GM19468 (cell line): Measurements from ENCODE around the gene CNIH3.
A peak's percentile ranks its signal among the peaks of the same experiment; 100 is the strongest.

ENCODE experiments used
- ATAC-seq: cut with Tn5 transposase; IDR thresholded peaks from one replicate; pipeline ENCODE4 v1.9.1; 2021; ENCODE audit warnings: mild to moderate bottlenecking, moderate library complexity, moderate number of reproducible peaks; ENCODE audit not compliant: unreplicated experiment; ENCODE audit errors: extremely low read depth

The CNIH3 gene

DNA sequence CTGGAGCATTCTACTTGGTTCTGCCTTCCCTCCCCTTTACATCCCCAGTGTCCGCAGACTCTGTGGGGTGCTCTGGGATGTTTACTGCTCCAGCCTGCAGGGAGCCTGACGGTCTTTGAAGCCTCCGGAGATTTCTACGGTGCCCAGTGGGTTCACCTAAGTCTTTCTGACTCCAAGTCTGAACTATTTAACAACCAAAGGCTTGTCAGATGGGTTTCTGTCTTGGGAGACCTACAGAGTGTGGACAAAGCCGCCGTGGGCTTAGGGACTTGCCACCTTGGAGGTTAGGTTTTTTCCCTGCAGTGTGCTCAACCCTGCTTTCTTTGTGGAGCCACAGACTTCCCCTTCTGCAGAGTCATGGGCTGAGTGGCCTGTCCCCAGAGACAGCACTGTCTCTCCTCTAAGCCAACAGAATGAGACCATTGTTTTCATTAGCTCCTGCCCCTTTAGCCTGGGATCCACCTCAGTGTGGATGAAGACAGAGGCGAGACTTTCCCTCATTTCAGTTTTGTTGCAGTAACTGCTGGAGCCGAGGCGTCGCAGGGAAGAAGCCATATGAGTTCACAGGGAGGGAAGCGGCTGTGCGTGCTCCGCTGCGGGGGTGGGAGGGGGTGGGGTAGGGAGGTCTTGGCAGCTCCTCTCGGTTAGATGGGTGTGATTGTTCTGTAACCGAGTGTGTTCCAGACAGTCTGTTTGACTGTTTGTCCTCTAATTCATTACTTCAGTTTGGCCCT lies 120.7 kb downstream of the CNIH3 start:
- ATAC-seq = peak; percentile 34

DNA sequence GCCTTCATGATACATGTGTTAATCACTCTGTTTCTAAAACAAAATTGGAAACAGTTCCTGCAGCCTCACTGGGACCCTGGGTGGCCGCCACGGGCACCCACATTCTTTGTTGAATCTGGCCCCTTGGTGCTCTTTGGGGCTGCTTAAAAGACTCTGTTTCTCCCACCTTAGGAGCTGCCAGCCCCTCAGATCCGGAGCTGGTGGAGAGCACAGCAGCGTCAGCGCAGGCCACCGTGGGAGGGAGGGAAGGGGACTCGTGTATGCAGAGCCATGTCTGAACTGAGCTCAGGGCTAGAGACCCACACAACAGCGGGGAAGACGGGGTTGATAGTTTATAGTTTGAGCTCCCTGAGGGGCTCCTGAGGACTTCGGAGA lies 121.2 kb downstream of the CNIH3 start:
- no peak for ATAC-seq

DNA sequence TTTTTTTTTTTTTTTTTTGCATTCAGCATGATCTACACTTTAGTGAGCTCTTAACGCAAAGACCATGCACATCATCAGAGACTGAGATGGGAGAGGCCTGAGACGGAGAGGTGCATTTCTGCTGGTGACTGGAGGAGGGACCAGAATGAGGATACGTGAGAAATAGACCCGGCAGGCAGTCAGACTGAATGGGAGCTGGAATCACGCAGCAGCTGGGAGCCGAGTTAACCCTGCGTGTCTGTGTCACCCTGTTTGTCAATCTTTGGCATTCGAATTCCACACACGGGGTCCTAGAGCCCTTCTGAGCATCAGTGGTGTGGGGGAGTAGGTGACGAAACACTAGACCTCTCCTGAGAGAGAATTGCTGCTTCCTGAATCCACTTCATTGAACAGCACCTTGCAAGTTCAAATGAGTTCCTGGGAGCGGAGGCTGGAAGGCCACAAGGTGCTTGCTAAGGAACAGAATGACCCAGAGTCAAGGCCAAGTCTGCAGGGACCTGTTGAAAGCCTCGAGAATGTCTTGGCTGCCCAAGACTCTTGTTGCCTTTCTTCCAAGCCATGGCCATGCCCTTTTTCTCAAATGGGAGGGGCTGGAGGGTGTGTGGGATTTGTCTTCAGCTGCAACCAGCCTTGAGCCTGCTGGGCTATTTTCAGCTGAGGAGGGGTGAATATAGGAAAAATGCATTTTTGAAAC lies 123.3 kb downstream of the CNIH3 start:
- ATAC-seq = no peak

DNA sequence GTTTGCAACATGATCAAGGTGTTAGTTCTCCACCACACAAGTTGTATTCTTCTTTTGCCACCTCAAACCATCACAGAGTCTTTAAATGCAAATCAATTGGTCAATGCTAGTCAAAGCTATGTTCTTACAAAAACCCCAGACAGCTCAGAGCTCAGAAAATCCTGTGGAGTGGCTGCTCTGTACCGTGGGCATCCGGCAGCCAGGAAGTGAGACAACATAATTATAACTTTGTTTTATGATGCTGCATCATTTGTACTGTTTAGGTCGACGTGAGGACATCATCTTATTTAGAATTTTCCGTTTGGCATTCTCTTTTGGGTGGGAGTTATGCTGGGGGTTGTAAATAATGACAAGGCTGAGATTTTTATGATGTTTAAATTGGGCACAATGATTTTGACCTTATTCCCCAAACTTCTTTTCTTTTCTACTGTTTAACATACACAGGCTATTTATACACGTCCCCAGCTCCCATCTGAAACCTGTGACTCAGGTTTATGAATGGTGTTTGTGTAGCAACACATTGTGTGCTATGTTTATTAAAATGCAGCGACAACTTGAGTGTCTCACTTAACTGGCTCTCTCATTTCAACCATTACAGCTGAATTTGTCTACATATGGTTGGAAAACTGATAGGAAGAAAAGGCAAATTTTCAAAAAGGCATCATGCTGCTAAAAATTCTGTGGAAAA lies 124.0 kb downstream of the CNIH3 start:
- peak; percentile 76 for ATAC-seq

DNA sequence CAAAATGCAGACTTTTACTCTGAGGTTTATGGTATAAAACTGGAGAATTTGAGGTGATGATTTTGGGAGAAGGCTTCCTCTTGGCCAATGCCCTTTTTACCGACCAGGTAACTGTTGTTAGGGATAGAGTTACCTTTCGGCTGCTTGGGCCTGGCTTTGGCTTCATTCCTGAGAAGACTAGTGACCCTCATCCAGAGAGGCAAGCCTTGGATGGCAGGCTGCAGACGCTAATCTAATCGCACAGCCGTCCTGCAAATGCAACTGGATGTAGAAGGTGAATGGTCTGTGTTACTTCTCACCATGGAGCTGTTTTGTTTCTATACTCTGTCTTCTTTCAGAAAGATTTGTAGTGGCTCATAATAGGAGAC lies 124.6 kb downstream of the CNIH3 start:
- ATAC-seq = no peak

DNA sequence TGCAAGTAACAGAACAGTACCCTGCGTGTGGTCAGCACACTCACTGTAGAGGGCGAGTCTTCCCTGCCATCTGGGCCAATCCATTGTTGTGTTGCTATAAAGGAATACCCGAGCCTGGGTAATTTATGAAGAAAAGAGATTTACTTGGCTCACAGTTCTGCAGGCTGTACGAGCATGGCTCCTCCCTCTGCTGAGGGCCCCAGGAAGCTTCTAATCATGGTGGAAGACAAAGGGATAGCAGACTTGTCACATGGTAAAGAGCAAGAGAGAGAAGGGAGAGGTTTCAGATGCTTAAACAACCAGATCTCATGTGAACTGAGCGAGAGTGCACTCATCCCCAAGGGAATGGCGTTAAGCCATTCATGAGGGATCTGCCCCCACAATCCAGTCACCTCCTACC lies 126.2 kb downstream of the CNIH3 start:
- ATAC-seq = no peak

DNA sequence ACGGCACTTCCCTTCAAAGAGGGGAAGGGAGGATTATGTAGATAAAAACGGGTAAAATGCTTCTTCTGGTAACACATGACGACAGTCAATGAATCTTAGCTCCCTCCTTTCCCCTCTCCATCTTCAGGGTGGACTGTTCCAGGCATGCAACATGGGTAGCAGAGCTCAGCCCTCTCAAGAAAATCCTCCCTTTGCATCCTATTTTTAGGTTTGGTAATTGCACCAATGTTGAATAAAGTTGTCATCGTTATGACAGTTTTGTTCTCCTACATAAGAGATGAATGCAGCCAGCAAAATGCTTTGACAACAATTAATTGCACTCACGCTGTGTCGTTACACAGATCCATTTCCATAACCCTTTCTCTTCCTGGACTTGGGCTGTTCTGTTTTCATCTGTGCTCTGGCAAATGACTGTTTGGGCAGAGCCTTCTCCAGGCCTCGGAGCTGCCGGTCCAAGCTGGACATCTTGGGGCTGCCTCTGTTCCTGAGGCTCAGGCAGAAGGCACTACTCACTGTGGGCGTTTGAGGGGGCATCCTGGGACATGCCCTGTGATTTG lies 127.6 kb downstream of the CNIH3 start:
- ATAC-seq = no peak

DNA sequence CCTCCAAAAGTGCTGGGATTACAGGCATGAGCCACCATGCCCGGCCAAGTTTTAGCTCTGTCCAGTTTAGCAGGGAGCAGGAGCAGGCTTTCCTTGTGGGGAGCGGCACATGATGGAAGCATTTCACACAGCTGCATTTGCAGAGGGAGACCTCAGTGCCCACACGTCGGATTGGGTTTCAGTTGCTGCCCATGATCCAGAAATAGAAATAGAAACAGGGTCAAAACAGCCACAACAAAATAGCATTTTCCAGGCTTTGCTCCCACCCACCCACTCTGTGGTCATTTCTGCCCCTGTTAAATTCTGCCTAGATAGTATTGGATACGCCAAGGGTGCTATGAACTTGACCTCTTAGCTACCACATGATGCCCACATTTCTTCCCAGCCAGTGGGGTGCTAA lies 128.4 kb downstream of the CNIH3 start:
- ATAC-seq = no peak

DNA sequence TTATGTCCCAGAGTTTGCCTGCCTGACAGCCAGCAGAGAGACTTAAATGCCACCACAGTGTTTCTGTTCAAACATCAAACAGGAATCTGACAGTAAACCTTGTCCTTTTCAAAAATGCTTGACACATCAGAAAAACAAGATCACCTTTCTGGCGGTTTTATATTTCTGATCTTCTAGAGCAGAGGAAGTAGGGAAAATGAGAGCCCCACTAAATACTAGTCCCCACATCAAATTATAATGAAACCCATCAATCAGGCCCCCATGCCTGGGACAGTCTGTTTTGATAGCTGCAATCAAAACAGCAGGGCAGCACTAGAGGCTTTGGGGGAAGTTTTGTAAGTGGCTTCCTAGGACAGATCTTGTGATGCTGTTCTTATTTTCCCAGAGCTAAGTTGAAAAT lies 129.3 kb downstream of the CNIH3 start:
- ATAC-seq = no peak

DNA sequence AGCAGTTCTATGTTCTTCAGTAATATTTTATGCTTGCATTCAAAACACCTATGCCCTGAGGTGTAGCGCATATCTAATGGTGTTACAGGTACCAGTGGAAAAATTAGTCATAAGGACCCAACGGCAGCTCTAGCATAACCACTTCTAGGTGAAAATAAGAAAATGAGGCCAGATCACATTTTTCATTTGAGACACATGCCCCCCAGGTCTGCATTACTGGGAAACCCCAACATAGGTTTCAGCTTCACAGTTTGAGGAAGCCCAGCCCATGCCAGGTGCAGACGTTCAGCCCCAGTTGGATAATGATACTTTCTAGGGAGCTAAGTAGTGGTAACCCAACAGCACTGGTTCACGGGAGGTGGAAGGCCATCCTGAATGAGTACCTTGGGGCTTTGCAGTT lies 129.8 kb downstream of the CNIH3 start:
- ATAC-seq = no peak

DNA sequence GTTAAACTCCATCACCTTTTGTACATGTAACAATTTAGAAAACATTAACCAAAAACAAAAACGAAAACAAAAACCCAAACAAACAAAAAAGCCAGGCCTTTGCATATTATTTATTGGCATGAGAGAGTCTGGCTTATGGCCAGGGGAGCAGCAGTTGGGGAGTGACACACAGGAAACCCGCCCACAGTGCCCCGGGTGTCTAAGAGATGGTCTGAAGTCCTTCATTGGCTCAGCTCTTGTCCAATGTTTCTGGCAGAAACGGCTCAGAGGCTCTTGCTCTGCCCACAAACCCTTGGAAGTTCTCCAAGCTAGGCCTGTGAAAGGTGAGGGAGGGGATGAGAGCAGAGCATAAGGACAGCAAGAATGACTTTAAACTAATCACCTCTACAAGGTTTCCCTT lies 131.5 kb downstream of the CNIH3 start:
- no peak for ATAC-seq

DNA sequence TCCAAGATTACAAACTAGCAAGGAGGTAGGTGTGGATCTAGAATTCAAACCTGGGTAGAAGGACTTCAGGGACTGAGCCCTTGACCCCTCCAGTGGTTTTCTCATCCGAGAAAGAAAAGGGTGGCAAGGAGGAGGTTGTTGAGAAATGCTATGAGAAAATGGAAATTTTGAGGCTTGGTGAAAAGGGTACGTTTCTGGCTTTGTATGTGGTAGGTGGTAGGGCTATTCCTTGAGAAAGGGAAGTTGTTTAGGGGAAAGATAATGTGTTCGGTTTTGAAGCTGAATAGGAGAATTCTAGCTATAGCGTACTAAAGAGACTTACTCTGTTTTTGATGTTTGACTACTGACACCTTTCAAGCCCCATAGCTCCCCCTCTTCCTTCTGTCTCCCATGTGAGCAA lies 133.8 kb downstream of the CNIH3 start:
- ATAC-seq = no peak

DNA sequence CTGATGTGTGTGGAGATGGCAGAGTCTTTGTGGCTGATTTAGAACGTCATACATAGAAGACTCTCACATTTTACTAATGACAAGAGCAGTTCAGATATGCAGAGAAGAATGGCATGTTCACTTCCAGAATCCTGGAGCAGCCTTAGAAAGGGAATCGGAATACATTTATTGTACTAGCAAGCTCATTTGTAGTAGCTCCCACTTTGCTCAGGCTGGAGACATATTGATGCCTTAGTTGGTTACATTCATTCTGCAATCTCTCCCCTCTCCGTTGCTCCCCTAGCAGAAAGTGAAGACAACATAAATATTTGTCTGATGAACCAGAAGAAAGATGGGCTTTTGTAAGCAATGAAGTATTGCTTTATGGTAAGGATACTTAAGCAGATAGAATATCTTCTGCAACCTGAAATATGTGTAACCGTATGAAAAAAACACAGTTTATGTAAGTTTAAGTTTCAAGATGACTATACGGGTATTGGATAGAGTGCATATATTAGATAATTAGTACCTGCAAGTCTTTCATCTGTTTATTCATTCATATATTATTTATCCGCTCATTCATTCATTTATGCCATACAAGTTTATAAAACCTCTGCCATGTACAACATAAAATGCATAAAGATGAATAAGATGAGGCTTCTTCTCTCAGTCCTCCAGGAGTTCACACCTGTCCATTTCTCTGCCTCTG lies 135.7 kb downstream of the CNIH3 start:
- no peak for ATAC-seq

DNA sequence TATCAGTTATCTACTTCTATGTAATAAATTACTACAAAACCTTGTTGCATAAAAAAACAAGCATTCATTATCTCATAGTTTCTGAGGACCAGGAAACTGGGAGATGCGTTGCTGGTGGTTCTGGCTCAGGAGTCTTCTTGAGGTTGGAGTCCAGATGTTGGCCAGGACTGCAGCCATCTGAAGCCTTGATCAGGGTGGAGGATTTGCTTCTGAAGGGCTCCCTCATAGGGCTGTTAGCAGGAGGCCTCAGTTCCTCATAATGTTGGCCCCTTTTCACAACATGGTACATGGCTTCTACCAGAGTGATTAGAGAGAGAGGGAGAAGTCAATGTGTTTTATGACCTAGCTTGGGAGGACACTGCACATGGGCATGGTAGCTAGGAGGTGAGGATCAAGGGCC lies 137.4 kb downstream of the CNIH3 start:
- ATAC-seq = no peak

DNA sequence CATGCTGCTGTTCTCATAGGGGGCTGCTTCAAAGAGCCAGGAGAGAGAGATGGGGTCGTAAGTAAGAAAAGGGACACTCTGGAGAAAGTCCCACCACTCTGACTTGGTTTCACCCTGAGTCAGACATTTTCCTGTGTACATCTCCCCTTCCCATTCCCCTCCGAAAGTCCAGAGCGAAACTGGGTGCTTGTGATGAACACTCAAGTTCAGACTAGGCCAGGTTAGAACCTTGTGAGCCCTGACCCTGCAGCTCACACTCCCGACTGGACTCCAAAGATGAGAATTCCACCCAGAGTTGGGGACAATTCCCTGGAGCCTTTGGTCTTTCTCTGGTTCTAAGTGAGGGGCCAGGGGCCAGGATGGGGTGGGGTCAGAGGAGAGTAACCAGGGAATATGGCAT lies 139.5 kb downstream of the CNIH3 start:
- no peak for ATAC-seq

DNA sequence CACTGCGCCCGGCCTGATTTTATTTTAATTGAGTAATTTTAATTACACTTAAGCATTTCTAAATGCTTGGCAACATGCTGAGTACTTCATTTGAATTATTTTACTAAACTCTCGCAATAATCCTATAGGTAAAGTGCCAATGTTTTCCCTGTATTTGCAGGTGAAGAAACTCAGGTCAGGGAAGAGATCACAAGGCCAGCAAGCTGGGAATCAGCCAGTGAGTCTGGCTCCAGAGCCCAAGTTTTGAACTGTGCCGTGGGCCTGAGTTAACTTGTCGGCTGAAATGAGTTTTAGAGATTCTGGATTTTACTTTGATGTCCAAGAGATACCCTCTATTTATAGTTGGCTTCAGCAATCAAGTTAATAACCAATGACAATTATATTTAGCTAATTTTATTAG lies 141.4 kb downstream of the CNIH3 start:
- ATAC-seq = no peak

DNA sequence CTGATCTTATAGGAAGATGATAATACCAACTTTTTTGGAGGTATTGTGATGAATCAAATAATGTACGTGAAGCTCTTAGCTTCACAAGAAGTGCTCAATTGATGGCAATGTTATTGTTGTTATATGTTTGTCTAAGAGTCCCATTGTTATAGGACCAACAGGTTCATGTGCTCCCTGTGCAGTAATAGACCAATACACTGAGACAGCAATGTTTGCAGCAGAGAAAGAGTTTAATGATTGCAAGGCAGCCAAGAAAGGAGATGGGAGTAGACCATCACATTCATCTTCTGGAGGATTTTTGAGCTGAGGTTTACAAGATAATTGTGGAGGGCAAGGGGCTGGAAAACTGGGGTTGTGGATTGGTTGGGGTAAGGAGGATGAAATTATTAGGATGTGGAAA lies 143.0 kb downstream of the CNIH3 start:
- ATAC-seq = no peak

DNA sequence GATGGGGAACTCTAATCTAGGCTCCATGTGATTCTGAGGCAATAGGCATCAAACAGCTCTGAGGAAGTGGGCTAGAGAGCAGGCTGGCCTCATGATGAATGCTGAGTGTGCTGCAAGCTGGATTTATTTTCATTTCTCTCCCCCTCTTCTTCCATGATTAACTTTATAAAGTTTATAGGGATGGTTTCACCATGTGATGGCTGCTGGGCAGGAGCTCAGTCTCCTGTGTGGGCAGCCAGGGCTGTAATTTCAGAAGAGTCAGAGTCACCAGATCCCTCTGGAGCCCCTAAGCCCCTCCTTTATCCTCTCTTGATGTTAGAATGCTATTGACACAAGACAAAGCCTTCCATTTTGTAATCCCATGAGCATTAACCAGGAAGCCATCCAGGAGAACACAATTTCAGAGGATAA lies 143.6 kb downstream of the CNIH3 start:
- ATAC-seq = no peak

DNA sequence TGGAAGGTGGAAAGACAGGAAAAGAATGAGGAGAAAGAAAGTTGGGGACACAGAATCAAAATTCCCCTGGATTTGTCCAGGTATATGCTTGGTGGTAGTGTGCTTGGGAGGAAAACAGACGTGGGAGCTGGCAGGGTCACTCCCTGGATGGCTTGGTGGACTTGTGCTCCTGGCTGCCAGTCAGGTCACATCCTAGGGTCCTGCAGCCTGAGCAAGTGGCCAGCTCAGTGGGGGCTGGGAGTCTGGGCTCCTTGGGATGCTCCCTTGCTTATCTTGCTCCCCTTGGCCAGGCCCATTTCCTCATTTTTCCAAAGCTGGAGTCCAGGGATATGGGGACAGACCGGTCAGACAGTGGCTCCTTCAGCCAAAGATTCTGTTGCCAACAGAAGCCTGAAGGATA lies 144.0 kb downstream of the CNIH3 start:
- ATAC-seq = no peak

DNA sequence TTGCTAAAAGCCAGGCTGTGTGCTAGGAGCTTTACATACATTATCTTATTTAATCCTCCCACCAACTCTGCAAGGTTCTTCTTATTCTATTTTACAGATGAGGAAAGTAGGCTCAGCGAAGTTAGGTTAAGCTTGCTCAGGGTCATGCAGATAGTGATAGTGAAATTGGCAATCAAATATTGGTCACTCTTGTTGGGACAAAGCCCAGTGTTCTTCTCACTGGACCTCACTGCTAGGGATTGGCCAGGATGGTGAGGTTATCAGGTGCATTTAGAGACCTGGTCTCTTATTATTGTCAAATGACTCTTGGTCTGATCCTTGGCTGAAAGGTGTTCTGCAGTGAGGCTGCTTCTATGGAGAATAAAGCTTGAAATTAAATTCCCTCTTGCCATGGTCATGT lies 145.1 kb downstream of the CNIH3 start:
- ATAC-seq = no peak

DNA sequence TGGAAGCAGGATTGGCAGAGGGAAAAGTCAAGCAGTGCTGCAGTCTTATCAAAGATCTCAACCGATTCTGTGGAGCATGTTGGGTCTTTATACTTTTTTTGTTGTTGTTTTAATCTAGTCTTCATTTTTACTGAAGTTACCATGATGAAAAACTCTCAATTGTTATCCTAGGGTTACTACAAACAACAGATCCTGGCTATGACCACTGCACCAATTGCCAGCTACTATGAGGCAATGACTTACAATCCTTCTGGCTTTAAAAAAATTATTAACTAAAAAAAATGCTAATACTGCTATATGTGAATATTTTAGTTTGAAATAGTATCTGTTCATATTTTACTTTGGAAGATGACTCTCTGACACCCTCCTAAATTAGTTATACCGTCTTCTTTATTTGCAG lies 145.9 kb downstream of the CNIH3 start:
- ATAC-seq = no peak
